K562 (cell line): ENCODE measurements around the gene MORF4L1. TPM values are rescaled to one million over a fixed set of nuclear protein-coding genes. Genes with fewer than 3 reads are reported as not detected.

Experiments
- ATAC-seq: fragments of 200-7000 bp; cut with Tn5 transposase; 3 replicates; pipeline ENCODE4 v1.9.1; 2020; ENCODE audit warnings: moderate library complexity
- BruUV-seq: library from RNA; stranded (reverse); fragments of 400-500 nt; replicated peaks from 2 replicates; lab custom pipeline; 2021; lab: Mats Ljungman, UMichigan
- CTCF ChIA-PET: fragments of 300-600 bp; formaldehyde crosslinking; extraction: SDS; loops from one replicate; lab custom pipeline; 2021; ENCODE audit warnings: low intra/inter-chr PET ratio; lab: Yijun Ruan, JAX
- POLR2A ChIA-PET: fragments of 300-600, 350-650 bp; sonication (Branson Sonifier 250); formaldehyde crosslinking; extraction: SDS; loops from one replicate; lab custom pipeline; 2021; ENCODE audit warnings: antibody characterized with exemption, inconsistent platforms; lab: Yijun Ruan, JAX
- DNase-seq, 4 experiments: peaks; one replicate each; pipeline versions ENCODE4 v3.0.0 to v3.0.0-alpha.2; 2011 to 2018; ENCODE audit warnings: low spot score in 3 of 4, mixed read lengths in 3 of 4; ENCODE audit errors: extremely low read depth in 1 of 4
- FAIRE-seq: peaks from 2 replicates; lab custom pipeline; 2011; peaks lifted over from hg19 to GRCh38; lab: Jason Lieb, UNC
- H2AFZ ChIP-seq: 2 replicates; pipeline ENCODE4 v1.6.0; 2011; ENCODE audit warnings: low read depth, low read length, control low read depth, inconsistent platforms
- H3K27ac ChIP-seq: fragments of 200-600 bp; 3 replicates; pipeline ENCODE4 v1.8.0; 2011; ENCODE audit warnings: low read depth, mild to moderate bottlenecking, control low read depth, inconsistent platforms, low read length, moderate library complexity, mixed read lengths; ENCODE audit errors: extremely low read depth
- H3K27me3 ChIP-seq, 2 experiments: fragments of 300-600 bp in 1 of 2; 2 replicates in 1 of 2; 3 replicates in 1 of 2; pipeline versions ENCODE4 v1.6.0 to v1.8.0; 2011; ENCODE audit warnings: inconsistent platforms in 2 of 2, low read length in 2 of 2, mild to moderate bottlenecking in 1 of 2, mixed read lengths in 1 of 2, moderate library complexity in 1 of 2; ENCODE audit not compliant: control insufficient read depth in 2 of 2, insufficient read depth in 2 of 2
- H3K36me3 ChIP-seq: fragments of 300-600 bp; 3 replicates; pipeline ENCODE4 v1.8.0; 2011; ENCODE audit warnings: mild to moderate bottlenecking, low read length, inconsistent platforms; ENCODE audit not compliant: control insufficient read depth, insufficient read depth
- H3K4me1 ChIP-seq, 2 experiments: fragments of 200-600 bp in 1 of 2; replicated peaks in 1 of 2; 2 replicates in 1 of 2; 3 replicates in 1 of 2; pipeline versions ENCODE4 v1.5.1 to v1.8.0; 2011; ENCODE audit warnings: inconsistent platforms in 2 of 2, low read length in 2 of 2, mild to moderate bottlenecking in 1 of 2, mixed read lengths in 1 of 2, moderate library complexity in 1 of 2; ENCODE audit not compliant: control insufficient read depth in 2 of 2, insufficient read depth in 2 of 2
- H3K4me2 ChIP-seq: 2 replicates; pipeline ENCODE4 v1.6.1; 2011; ENCODE audit warnings: low read length, control low read depth, inconsistent platforms, mixed read lengths; ENCODE audit not compliant: insufficient read depth
- H3K4me3 ChIP-seq: fragments of 200-600 bp; sonication (generic), shearing (Covaris generic); 2 replicates; pipeline ENCODE4 v1.5.1; 2016; ENCODE audit warnings: control low read depth, inconsistent platforms
- H3K79me2 ChIP-seq: fragments of 200-600 bp; 3 replicates; pipeline ENCODE4 v1.8.0; 2011; ENCODE audit warnings: low read length, inconsistent platforms; ENCODE audit not compliant: control insufficient read depth, insufficient read depth
- H3K9ac ChIP-seq, 2 experiments: 2 replicates each; pipeline versions ENCODE4 v1.6.0 to v1.6.1; 2011; ENCODE audit warnings: low read depth in 2 of 2, low read length in 2 of 2, control low read depth in 1 of 2, inconsistent platforms in 1 of 2, mild to moderate bottlenecking in 1 of 2, mixed read lengths in 1 of 2; ENCODE audit not compliant: insufficient read depth in 1 of 2
- H3K9me1 ChIP-seq: one replicate; pipeline ENCODE4 v1.6.0; 2011; ENCODE audit warnings: inconsistent platforms, mild to moderate bottlenecking, low read length, moderate library complexity; ENCODE audit not compliant: control insufficient read depth, insufficient read depth
- H3K9me3 ChIP-seq: replicated peaks from 2 replicates; pipeline ENCODE4 v1.5.1; 2011; ENCODE audit warnings: low read depth, low read length, inconsistent platforms; ENCODE audit not compliant: control insufficient read depth, insufficient read depth
- H4K20me1 ChIP-seq: replicated peaks from 2 replicates; pipeline ENCODE4 v1.6.1; 2011; ENCODE audit warnings: low read length, inconsistent platforms, mixed read lengths; ENCODE audit not compliant: control insufficient read depth, insufficient read depth
- CREB3L1 ChIP-seq: fragments of 450-650 bp; IDR thresholded peaks from 2 replicates; pipeline ENCODE4 v1.6.1; 2014; ENCODE audit warnings: low read depth, mild to moderate bottlenecking, moderate library complexity, borderline replicate concordance
- DMBX1 ChIP-seq: fragments of 250-450 bp; sonication (Bioruptor Pico); IDR thresholded peaks from 2 replicates; pipeline ENCODE4 v1.8.0; 2022; ENCODE audit warnings: inconsistent platforms, mild to moderate bottlenecking, moderate library complexity, borderline replicate concordance
- EGR1 ChIP-seq: fragments of 450-650 bp; conservative IDR thresholded peaks from 2 replicates; pipeline ENCODE4 v1.6.1; 2017; ENCODE audit warnings: mild to moderate bottlenecking
- HES1 ChIP-seq: fragments of 450-650 bp; IDR thresholded peaks from 2 replicates; pipeline ENCODE4 v1.6.1; 2016; ENCODE audit warnings: low read depth, mild to moderate bottlenecking, moderate library complexity
- MTA3 ChIP-seq: fragments of 450-650 bp; formaldehyde crosslinking; IDR thresholded peaks from 2 replicates; pipeline ENCODE4 v1.6.1; 2017; ENCODE audit warnings: mild to moderate bottlenecking, borderline replicate concordance
- NR0B1 ChIP-seq: fragments of 450-650 bp; IDR thresholded peaks from one replicate; pipeline ENCODE4 v1.6.1; 2018; ENCODE audit warnings: mild to moderate bottlenecking, moderate library complexity; ENCODE audit not compliant: partially characterized antibody
- THRAP3 ChIP-seq: fragments of 450-650 bp; IDR thresholded peaks from 2 replicates; pipeline ENCODE4 v1.6.1; 2016; ENCODE audit warnings: mild to moderate bottlenecking, inconsistent platforms, borderline replicate concordance
- ZBTB1 ChIP-seq: sonication (generic); formaldehyde crosslinking; IDR thresholded peaks from 2 replicates; pipeline ENCODE4 v1.8.1; 2023; ENCODE audit warnings: missing genetic modification reagents, low read depth, mild to moderate bottlenecking, borderline replicate concordance
- ZNF282 ChIP-seq: sonication (generic); formaldehyde crosslinking; IDR thresholded peaks from 2 replicates; pipeline ENCODE4 v1.8.1; 2023; ENCODE audit warnings: missing genetic modification reagents
- ZNF436 ChIP-seq: fragments of 250-450, 450-650 bp; sonication (Bioruptor Pico); formaldehyde crosslinking; IDR thresholded peaks from 2 replicates; pipeline ENCODE4 v1.7.0; 2020; ENCODE audit warnings: mild to moderate bottlenecking
- ZNF830 ChIP-seq: fragments of 250-450 bp; sonication (Bioruptor Pico); IDR thresholded peaks from 2 replicates; pipeline ENCODE4 v1.5.0; 2021; ENCODE audit warnings: mild to moderate bottlenecking
- WGBS: fragments of 100-300 bp; shearing (Covaris generic); methylation state at CpG from one replicate; pipeline ENCODE4 v1.1.6; 2016; ENCODE audit warnings: low coverage, mixed read lengths; ENCODE audit not compliant: insufficient coverage; ENCODE audit errors: missing lambda C conversion rate; 5-methylcytosine and 5-hydroxymethylcytosine counted together
- in situ Hi-C: fragments of 300-500 bp; cut with MboI; formaldehyde crosslinking; loops from 4 replicates; pipeline ENCODE4 v1.15.0; 2018; ENCODE audit warnings: inconsistent platforms, mixed read lengths
- intact Hi-C: fragments of 100-400 bp; cut with micrococcal nuclease; formaldehyde crosslinking; loops from 2 replicates; pipeline ENCODE4 v1.14.2; 2022
- polyA plus RNA-seq, 8 experiments: library from polyadenylated mRNA; depleted of rRNA in 4 of 8; stranded (reverse) in 5 of 8; unstranded in 3 of 8; fragments of >200 nt; fragmentation: Nextera tagmentation in 2 of 8; fragmentation: Illumina TruSeq in 1 of 8; extraction: Ambion mirVana in 2 of 8; extraction: Trizol in 1 of 8; gene quantifications; 2 replicates each; pipeline versions ENCODE4 v1.2.1 to v1.2.3, GENCODE V29; 2011 to 2014; ENCODE audit warnings: inconsistent platforms in 1 of 8, missing spikeins in 1 of 8
- total RNA-seq, 7 experiments: library from RNA; depleted of rRNA in 6 of 7; stranded (reverse); fragments of >200 nt in 6 of 7; fragmentation: Illumina TruSeq in 2 of 7; extraction: Trizol in 2 of 7; gene quantifications; 2 replicates each; pipeline versions ENCODE4 v1.2.1 to v1.2.3, GENCODE V29; 2011 to 2021; ENCODE audit warnings: low replicate concordance in 1 of 7
- TF ChIP-seq, protein P1 (sequence below), 2 experiments: fragments of 150-350 bp in 1 of 2; IDR thresholded peaks; 2 replicates each; pipeline ENCODE4 v1.6.1; 2012 to 2016; ENCODE audit warnings: low read depth in 2 of 2, low read length in 2 of 2, mild to moderate bottlenecking in 1 of 2, moderate library complexity in 1 of 2

Gene MORF4L1
- total and polyA plus RNA-seq, 9 of the 15 experiments (the other 6 are each of a cell fraction or from before 2014, with no cell fraction given), result 127 to 615 (median 281) TPM

GRCh38 chr15:78943692-78944091, 71.0 kb downstream of the MORF4L1 start (continued):
- TF ChIP-seq, protein P1, sequence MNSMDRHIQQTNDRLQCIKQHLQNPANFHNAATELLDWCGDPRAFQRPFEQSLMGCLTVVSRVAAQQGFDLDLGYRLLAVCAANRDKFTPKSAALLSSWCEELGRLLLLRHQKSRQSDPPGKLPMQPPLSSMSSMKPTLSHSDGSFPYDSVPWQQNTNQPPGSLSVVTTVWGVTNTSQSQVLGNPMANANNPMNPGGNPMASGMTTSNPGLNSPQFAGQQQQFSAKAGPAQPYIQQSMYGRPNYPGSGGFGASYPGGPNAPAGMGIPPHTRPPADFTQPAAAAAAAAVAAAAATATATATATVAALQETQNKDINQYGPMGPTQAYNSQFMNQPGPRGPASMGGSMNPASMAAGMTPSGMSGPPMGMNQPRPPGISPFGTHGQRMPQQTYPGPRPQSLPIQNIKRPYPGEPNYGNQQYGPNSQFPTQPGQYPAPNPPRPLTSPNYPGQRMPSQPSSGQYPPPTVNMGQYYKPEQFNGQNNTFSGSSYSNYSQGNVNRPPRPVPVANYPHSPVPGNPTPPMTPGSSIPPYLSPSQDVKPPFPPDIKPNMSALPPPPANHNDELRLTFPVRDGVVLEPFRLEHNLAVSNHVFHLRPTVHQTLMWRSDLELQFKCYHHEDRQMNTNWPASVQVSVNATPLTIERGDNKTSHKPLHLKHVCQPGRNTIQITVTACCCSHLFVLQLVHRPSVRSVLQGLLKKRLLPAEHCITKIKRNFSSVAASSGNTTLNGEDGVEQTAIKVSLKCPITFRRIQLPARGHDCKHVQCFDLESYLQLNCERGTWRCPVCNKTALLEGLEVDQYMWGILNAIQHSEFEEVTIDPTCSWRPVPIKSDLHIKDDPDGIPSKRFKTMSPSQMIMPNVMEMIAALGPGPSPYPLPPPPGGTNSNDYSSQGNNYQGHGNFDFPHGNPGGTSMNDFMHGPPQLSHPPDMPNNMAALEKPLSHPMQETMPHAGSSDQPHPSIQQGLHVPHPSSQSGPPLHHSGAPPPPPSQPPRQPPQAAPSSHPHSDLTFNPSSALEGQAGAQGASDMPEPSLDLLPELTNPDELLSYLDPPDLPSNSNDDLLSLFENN (IDR thresholded peaks at IDR 0.05; ENCODE audit: low read depth in 2 of 2, low read length in 2 of 2), result 0 out of 4 replicates have a peak, but pooled peaks of 1 of the 2 experiments have one; percentile 25
- TF ChIP-seq, all 486 proteins: peak for 2

- Histone ChIP-seq H3K27ac (peak overlapping the region; percentile 78), H3K27me3 (no peaks in the 10 kb centered on the region), H3K4me2 (peak overlapping the region; percentile 92), H4K20me1 (no peaks in the 10 kb centered on the region), H3K9me3 (no peaks in the 10 kb centered on the region), H3K79me2 (peaks cover 40% of the 10 kb centered on the region), H3K36me3 (peaks cover 3% of the 10 kb centered on the region; the same call in 1 of the 3 replicates), H3K9me1 (no peaks in the 10 kb centered on the region), H2AFZ (peak overlapping the region; percentile 94), H3K9ac (peak overlapping the region; percentile 73 to 95), H3K4me3 (peak overlapping the region; percentile 87), H3K4me1 (peaks cover 21 to 22% of the 10 kb centered on the region in 2 experiments)
- ATAC-seq (peak; percentile 62), DNase-seq (peak in 1 of 4 experiments; percentile 36), FAIRE-seq (no peak)
- intact Hi-C loops (no loop called here), in situ Hi-C loops (no loop called here)
- POLR2A ChIA-PET, result interaction anchor here (0.5 to 2.4 kb wide), 8 partner anchors 9 to 896 kb away, joined by 3 to 10 read pairs (median 3); partner anchors contain the start of gene ADAMTS7
- no TSS peak for BruUV-seq
- CTCF ChIA-PET, result interaction anchor here (0.5 kb wide), 1 partner anchor 71 kb away, joined by 3 read pairs; no protein-coding TSS in a partner anchor
- 2% methylated on average over 11 of the region's 12 CpGs for WGBS
- TF ChIP-seq THRAP3 (no peak), ZNF282 (CRISPR knock-in tag) (no peak), DMBX1 (no peak), HES1 (no peak), CREB3L1 (no peak), EGR1 (no peak), ZNF436 (CRISPR knock-in tag) (no peak), MTA3 (no peak), NR0B1 (no peak), ZBTB1 (CRISPR knock-in tag) (no peak), ZNF830 (no peak)
Measured at GRCh38 chr15:78944202-78944625, 71.5 kb downstream of the MORF4L1 start.
